HG03565 (cell line): Measurements from ENCODE around the gene IER3.

Experiments used
- ATAC-seq: cut with Tn5 transposase; IDR thresholded peaks from one replicate; pipeline ENCODE4 v1.9.1; 2021; ENCODE audit warnings: mild to moderate bottlenecking, moderate library complexity; ENCODE audit not compliant: unreplicated experiment

Gene IER3, protein sequence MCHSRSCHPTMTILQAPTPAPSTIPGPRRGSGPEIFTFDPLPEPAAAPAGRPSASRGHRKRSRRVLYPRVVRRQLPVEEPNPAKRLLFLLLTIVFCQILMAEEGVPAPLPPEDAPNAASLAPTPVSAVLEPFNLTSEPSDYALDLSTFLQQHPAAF

DNA sequence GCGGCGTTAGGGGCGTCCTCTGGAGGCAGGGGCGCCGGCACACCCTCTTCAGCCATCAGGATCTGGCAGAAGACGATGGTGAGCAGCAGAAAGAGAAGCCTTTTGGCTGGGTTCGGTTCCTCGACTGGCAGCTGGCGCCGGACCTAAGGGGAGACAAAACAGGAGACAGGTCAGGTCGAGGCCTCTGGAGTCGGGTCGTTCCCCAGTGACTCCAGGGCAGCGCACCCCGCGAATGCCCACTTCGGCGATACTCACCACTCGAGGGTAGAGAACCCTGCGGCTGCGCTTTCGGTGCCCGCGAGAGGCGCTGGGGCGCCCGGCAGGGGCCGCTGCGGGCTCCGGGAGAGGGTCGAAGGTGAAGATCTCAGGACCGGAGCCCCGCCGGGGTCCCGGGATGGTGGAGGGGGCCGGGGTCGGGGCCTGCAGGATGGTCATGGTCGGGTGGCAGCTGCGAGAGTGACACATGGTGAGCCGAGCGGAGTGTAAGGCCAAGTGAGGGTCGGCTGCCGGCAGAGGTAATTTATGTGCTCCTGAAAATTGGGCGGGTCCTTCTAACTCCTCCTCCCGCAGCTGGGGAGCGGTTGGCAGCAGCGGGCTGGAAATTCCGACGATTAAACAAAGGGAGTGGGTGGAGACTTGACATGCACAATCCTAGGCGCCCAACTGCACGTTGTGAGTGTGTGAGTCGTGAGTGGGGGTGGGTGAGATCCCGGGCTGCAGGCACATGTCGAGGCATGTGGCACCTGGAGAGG lies at the start of gene IER3:
Gene IER3, minus strand, starts transcription at position 494 of the 752 bp plus-strand sequence. Its CDS starts 29 bp downstream, at position 465.
- ATAC-seq = peak; percentile 31

DNA sequence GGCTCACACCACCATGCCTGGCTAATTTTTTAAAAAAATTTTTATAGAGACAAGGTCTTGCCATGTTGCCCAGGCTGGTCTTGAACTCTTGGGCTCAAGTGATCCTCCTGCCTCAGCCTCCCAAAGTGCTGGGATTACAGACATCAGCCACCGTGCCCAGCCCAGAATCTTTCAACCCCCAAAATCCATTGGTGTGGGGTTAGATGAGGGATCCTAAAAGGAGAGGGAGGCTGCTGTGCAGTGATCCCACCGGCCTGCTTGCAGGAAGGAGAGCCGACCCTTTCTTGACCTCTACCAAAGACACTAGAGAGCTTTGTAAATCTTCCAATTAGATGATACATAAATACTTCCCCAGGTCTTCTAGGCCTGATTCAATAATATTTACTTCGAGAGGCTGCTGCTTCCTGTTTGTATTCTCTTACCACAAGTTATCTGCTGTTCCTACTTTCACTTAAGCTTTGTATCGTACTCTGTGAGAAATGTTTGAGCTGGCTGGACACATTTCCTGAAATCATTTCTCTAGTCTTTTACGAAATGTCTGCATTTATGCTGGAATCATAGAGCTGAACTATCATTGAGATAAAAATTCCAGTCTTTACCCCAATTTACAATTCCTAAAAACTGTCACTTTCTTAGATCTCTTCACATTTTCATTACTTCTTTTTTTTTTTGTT lies 49.3 kb upstream of the IER3 start:
- no peak for ATAC-seq

DNA sequence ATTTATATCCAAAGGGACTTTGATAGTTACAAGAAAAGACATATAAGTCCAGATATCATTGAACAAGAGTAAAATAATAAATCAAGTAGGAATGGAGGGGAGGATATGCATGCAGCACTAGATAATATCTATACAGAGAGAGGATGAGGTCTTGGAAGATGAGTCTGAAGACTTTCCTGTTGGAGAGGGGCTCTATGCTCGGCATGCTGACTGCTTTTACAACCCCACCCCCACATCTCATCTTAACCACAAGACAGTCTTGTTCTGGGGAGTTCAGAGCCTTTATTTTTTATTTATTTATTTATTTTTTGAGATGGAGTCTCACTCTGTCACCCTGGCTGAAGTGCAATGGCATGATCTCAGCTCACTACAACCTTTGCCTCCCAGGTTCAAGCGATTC lies 48.4 kb upstream of the IER3 start:
- ATAC-seq = no peak

DNA sequence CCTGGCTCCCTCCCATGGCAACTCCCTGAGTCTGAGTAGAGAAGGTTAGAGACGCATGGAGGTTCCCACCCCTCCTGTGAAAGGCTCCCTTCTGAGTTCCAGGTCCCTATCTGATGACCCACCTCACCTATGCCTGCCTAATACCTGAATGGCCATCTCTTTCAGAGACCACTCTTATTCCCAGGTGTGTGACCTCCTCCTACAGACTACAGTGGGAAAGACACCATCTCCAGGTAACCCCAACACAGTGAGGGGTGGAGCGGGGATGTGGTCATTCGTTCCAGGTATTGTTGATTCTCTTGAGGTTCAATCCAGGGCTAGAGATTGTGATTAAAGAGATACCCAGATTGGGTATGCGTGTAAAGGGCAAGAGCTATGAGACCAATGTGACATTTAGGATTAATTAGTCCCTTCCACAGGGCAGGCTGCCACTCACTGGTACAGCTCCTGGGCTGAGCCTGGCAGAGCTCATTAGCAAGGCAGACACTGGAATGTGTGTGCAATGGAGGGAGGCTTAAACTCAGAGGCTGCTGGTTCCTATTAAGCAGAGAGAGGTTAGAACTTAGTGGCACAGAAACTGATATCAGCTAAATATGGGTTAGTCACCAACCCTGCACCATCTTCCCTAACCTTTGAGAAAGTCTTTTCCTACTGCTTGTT lies 46.5 kb upstream of the IER3 start:
- no peak for ATAC-seq

DNA sequence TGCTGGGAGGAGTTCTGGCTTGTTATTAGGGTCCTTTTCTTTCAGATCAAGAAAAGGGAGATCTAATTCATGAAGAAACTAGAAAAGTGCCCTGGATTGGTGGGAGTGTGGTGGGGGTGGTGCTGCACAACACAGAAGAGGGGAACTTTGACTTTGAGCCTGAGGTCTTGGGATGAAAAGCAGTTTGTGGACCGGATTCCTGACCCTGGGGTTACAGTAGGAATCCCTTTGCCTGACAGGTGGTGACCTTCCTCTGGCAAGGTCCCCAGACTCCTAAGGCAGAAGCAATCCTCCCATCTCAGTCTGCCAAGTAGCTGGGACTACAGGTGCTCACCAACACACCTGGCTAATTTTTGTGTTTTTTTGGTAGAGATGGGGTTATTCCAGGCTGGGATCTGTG lies 45.3 kb upstream of the IER3 start:
- no peak for ATAC-seq

DNA sequence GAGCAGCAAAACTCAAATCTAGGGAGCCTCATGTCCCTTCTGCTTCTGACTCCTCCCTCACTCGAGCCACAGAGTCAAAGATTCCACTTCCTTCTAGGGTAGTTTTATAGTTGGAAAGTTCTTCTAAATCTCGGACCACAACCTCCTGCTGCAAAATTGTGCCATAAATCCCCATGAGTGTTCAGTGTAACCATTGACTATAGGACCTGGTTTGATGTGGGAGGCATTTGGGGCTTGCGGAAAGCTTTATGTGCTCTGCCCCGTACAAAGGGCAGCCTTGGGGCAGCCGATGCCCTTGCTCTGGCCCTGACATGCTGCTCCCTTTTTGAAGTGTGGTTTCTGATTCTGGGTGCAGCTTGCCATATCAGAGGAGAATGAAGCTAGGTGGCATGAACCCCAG lies 43.6 kb upstream of the IER3 start:
- ATAC-seq = no peak

DNA sequence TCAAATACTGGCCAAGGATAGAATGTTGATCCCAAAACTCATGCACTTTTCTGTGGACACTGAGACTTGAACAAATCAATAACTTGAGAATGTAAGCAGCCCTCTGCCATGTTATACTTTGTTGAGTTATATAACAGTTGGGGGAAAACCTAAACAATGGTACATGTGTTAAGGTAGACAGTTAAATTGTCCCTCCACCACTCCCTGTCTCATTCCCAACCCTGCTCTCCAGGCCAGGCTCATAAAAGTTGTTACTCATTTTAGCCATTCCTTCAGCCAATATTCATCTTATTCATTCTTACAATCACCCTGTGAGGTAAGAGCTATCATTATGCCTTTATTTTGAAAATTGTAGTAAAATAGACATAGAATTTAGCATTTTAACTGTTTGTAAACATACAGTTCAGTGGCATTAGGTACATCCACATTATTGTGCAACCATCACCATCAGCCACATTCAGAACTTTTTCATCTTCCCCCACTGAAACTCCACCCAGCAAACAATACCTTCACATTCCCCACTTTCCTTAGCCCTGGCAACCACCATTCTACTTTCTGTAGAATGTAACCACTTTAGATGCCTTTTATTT lies 38.2 kb upstream of the IER3 start:
- no peak for ATAC-seq

DNA sequence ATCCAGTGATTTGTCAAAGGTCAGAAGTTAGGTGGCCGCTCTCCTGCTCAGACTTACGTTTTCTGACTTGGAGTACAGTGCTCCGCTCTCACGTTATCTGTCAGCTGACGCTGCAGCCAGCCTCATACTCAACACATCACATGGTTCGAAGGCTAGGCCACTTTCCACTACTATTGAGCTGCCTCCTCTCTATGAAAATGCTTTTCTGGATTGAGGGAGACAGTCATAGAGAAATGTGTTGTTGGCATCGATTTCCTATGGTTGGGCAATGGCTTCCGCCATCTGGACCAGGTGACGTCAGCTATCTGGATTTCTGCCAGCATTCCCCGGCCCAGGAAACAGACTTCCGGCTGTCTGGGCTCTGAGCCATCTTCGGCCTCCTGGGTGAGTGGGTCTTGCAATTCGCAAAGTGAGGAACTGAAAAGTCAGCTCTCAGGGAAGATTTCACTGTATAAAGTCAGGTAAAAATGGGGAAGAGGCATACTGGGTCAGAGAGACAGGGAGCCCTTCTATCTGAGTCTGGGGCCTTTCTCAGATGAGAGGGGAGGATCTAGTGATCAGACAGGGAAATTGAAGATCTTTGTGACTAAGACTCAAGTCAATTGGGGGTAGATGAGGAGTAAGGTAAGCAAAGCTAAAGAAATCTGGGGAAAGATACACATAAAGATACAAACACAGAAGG lies 37.5 kb upstream of the IER3 start:
- no peak for ATAC-seq

DNA sequence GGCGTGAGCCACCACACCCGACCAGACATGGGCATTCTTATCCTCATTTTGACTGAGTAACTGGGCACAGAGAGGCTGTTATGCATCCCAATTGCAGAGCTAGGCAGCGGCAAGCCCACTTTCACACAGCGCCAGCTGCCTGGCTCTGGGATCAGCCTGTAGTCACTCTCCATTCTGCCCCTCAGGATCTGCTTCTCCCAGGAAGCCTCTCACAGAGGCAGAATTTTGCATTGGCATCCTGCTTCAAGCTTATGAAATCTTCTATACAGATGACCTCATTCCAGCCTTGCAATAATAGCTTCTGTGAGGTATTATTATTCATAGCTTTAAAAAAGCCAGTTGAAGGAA lies 37.0 kb upstream of the IER3 start:
- ATAC-seq = no peak

DNA sequence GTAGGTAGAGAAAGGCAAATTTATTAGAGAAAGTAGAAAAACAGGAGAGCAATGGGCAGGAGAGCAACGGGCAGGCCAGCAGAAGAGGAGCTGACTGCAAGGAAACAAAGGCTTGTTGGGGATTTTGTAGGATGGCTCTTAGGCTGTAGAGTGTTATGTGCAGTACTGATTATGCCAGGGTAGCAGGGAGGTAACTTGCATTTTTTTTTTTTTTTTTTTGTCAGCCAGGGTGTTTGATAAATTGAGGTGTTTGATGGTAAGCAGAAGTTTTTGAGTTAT lies 36.2 kb upstream of the IER3 start:
- no peak for ATAC-seq

DNA sequence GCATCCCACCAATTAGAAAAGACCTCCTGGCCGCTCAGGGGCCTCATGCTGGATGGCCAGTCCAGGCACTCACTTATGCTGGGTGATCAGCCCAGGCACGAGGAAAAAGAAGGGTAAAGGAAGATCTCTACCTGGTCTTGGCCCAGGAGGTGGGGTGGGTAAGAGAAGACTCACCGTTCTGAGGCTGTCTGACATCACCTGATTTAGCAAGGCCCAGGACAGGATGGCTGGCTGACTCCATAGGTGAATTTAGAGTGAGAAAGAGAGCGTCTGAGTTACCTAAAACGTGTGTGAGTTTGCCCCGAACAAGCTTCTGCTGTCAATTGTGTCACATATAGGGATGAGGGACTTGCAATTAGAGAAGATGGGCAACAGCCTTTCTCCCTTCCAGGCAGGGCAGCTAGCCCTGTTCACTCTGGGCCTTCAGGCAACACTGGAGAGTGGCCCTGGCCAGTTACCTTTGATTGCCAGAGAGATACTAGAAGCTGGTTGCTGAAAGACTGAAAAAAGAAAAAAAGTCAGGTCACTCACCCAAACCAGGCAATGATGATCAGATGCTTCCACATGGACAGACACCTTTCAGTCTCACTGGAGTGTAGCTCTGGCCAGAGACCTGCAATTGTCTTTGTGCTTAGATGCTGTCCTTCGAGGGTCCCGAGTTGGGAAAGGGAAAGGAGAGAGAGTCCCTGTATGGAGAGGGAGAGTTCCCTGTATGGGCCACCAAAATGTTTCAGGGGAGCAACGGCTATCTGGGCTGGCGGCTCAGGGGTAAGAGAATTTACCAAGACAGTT lies 35.7 kb upstream of the IER3 start:
- ATAC-seq = no peak

DNA sequence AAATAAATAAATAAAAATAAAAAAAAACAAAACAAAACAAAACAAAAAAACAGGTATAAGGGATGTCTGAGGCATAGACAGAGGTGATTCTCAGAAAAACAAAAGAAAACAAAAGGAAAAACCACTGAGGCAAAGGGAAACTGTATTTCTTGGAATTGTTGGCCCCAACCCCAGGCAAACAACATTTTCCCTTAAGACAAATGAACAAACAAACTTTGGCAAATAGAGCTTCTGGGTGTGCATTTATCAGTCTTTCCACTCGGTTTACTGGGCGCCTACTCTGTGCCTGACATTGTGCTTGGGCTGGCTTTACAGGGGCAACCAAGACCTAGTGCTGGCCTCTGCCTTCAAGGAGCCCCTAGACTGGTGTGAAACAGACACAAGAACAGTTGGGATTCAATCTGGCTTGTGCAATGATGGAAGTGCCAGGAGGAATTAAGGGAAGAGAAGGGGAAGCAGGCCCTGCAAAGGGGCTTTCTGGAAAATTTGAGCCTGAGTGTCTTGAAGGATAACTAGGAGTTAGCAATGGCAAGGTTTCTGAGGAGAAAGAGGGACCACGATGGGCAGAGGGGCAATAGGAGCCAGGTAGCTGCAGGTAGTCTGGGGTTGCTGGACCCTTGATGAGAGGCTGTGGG lies 33.8 kb upstream of the IER3 start:
- no peak for ATAC-seq

DNA sequence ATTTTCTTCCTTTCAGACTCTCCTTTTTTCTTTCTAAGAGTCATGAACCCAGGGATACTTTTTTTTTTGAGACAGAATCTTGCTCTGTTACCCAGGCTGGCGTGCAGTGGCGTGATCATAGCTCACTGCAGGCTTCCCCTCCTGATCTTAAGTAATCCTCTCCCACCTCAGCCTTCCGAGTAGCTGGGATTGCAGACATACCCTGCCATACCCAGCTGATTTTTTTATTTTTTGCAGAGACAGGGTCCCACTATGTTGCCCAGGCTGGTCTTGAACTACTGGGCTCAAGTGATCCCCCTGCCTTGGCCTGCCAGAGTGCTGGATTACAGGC lies 32.8 kb upstream of the IER3 start:
- ATAC-seq = no peak

DNA sequence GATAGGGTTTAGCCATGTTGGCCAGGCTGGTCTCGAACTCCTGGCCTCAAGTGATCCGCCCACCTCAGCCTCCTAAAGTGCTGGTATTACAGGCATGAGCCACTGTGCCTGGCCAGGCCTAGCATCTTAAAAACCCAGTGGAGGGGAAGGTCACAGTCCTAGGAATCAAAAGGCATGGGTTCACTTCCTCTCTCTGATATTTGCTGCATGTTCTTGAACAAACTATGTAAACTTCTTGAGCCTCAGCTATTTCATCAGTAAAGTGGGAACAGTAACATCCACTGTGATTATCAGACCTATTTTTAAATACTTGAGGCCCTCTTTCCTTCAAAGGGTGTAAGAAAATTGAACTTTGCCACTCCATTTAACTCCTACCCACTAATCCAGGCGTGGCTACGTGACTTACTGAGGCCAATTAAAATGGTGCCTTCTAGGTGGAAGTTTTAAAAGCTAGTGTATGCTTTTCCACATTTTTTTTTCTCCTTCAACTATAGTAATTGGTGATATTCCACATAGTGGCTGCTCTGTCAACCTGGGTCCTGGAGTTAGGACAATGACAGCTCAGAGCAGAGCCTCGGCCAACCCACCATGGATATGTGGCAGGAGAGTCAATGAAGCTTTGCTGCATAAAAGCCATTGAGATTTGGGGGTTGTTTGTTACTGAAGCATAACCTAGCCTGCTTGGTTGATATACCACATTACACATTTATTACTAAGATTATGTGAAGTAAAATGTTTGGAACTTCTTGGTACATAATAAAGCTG lies 32.2 kb upstream of the IER3 start:
- no peak for ATAC-seq

DNA sequence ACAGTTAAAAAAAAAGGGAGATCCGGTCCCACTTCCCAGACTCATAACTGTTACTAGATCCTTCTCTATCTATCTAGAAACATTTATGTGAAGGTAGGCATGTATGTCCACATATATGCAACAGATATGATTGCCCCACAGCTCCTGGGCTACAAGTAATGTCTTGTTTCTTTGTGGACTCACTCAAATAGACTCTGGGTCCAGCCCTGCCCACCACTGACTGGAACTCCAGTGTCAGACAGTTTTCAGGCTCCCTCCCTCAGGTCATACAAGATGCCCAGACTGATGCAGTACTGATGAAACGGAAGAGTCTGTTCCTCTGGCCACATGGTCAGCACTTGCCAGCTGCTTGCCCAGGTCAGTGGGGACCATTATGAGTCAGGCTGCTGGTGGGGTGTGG lies 30.8 kb upstream of the IER3 start:
- no peak for ATAC-seq

DNA sequence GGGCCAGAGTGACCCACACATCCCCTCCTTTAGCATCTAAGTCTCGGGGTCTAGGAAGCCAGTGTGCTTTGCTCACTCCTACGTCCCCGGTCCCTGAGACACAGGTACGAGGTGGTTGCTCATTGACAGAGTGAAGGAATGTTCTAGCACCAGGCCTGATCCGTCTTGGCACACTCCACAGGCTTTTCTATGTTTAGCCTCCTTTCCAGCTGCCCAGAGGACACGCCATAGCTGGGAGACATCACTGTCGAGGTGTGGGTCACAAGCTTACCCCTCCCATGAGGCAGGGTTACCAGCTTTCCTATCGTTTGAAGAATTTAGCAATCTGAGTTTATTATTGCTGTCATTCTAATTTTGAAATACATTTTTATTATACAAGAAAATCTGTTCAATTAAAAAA lies 30.4 kb upstream of the IER3 start:
- ATAC-seq = no peak

DNA sequence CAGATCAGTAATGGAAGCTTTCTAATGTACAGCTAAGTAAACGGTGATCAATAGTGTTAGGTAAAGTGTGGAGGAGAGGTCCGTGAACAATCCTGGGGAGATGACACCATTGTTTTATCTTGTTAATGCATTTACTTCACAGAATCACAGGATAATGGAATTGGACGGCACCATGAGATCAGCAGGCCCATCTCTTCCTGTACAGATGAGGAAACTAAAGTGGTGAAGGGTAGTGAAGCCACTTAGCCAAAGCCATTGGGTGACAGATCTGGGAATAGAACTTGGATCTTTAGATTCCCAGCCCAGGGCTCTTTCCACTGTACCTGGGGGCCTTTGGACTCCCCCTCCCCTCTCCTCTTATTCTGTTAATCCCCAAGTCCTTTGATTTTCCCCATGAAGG lies 26.2 kb upstream of the IER3 start:
- ATAC-seq = no peak

DNA sequence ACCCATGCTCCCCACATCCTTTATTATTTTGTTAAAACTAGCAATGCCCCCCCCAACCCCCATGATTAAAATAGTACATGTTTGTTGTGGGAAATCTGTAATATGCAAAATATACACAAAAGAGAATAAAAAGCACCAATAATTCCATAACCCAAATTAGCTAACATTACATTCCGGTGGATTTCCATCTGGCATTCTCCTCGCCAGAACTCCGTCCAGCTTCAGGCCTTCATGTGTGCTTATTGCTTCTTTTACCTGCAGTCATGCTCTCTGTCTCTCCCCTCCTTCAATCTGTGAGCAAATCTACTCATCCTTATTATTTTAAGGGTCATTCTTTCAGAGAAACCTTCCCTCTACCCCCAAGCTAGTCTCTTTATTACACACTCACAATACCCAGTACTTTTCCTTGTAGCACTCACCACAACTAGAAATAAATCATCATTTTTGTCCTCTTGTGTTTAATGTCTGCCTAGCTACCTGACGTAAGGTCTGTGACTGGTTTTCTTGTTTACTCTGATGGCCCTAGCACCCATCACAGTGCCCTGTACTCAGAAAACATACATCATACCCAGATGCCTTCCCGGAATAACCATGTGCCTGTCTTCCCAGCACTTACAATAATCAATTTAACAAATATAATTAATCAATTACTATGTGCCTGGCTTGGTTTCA lies 25.6 kb upstream of the IER3 start:
- no peak for ATAC-seq
